Spleen (tissue), 11 donors: ENCODE results near the gene RABGAP1. TPM values are rescaled to one million over a fixed set of nuclear protein-coding genes. Genes with fewer than 3 reads are reported as not detected.

Experiments used
- DNase-seq: peaks from one replicate; pipeline ENCODE4 v3.0.0-alpha.2; 2020
- H3K27ac ChIP-seq, 8 donors: fragments of 200-600 bp; sonication (generic) in 7 of 8; 1 replicate in 4 of 8; 2 replicates in 4 of 8; pipeline versions ENCODE4 v1.5.0 to v1.8.0; 2016 to 2021; ENCODE audit warnings: inconsistent platforms in 4 of 8, mild to moderate bottlenecking in 4 of 8, moderate library complexity in 1 of 8
- H3K27me3 ChIP-seq, 7 donors: fragments of 200-600 bp; sonication (generic) in 6 of 7; replicated peaks in 1 of 7; 1 replicate in 4 of 7; 2 replicates in 3 of 7; pipeline versions ENCODE4 v1.5.0 to v1.8.0; 2016 to 2021; ENCODE audit warnings: inconsistent platforms in 3 of 7, mild to moderate bottlenecking in 1 of 7
- H3K36me3 ChIP-seq, 6 donors: fragments of 200-600 bp; sonication (generic) in 5 of 6; 1 replicate in 4 of 6; 2 replicates in 2 of 6; pipeline versions ENCODE4 v1.5.0 to v1.8.0; 2016 to 2021; ENCODE audit warnings: inconsistent platforms in 2 of 6
- H3K4me1 ChIP-seq, 6 donors: fragments of 200-600 bp; sonication (generic) in 5 of 6; 1 replicate in 3 of 6; 2 replicates in 3 of 6; pipeline versions ENCODE4 v1.5.0 to v1.8.0; 2016 to 2021; ENCODE audit warnings: inconsistent platforms in 3 of 6
- H3K4me3 ChIP-seq, 8 donors: fragments of 200-600 bp; sonication (generic) in 7 of 8; 1 replicate in 4 of 8; 2 replicates in 4 of 8; pipeline versions ENCODE4 v1.5.0 to v1.8.0; 2016 to 2021; ENCODE audit warnings: inconsistent platforms in 4 of 8, mild to moderate bottlenecking in 4 of 8, moderate library complexity in 2 of 8
- H3K9me3 ChIP-seq, 8 donors: fragments of 200-600 bp; sonication (generic) in 7 of 8; 1 replicate in 4 of 8; 2 replicates in 4 of 8; pipeline versions ENCODE4 v1.5.0 to v1.8.0; 2016 to 2021; ENCODE audit warnings: inconsistent platforms in 4 of 8
- POLR2A ChIP-seq, 3 donors: fragments of 450-650 bp; IDR thresholded peaks; one replicate each; pipeline ENCODE4 v1.5.1; 2017; ENCODE audit warnings: antibody characterized with exemption in 3 of 3, mild to moderate bottlenecking in 1 of 3
- POLR2AphosphoS5 ChIP-seq, 3 donors: sonication (generic); formaldehyde crosslinking; IDR thresholded peaks; one replicate each; pipeline ENCODE4 v1.5.1; 2017; ENCODE audit warnings: antibody characterized with exemption in 3 of 3
- WGBS, 5 donors: extraction: QIAGEN DNeasy Blood & Tissue Kit in 3 of 5; methylation state at CpG; one replicate each; pipeline versions ENCODE4 v1.1.5 to v1.1.7; 2013 to 2018; 5-methylcytosine and 5-hydroxymethylcytosine counted together
- intact Hi-C: fragments of 100-400 bp; cut with DNase I; formaldehyde crosslinking; loops from one replicate; pipeline ENCODE4 v1.15.0; 2023; ENCODE audit warnings: low total_unique reads
- polyA plus RNA-seq, 3 donors: library from polyadenylated mRNA; stranded (reverse); fragments of 200-250 nt; gene quantifications; one replicate each; pipeline ENCODE4 v1.2.1, GENCODE V29; 2013
- total RNA-seq, 7 donors: library from RNA; depleted of rRNA in 3 of 7; stranded (reverse); fragments of >200 nt in 3 of 7; fragmentation: NEBNext Ultra II Directional in 4 of 7; extraction: Animal tissue kit (Norgen Biotek cat#: 25700) in 4 of 7; gene quantifications; one replicate each; pipeline versions ENCODE4 v1.1.0 to v1.2.1, GENCODE V29; 2016 to 2021
- TF ChIP-seq, protein P1 (sequence below), 11 experiments: fragments of 200-600 bp in 7 of 11; fragments of 450-650 bp in 4 of 11; sonication (generic) in 4 of 11; IDR thresholded peaks in 8 of 11; conservative IDR thresholded peaks in 3 of 11; 1 replicate in 7 of 11; 2 replicates in 4 of 11; pipeline versions ENCODE4 v1.4.0 to v1.8.0; 2016 to 2021; ENCODE audit warnings: antibody characterized with exemption in 11 of 11, inconsistent platforms in 4 of 11, mild to moderate bottlenecking in 1 of 11
- donor health status: healthy with polysubstance abuse.
- donor health status: DM: no; HTN: no; CAD: no; lungs with moderate emphysema.
- donor health status: DM: no; HTN: no; CAD: no.
- donor health status: Bipolar disorder and iron deficiency.
- donor health status: healthy.
- donor health status: DM: no; HTN: no; CAD: no.
- donor health status: DM: yes; HTN: yes; CAD: no.

RABGAP1 gene
- total and polyA plus RNA-seq, 10 donors, result 7.4 to 65.7 (median 48.6) TPM

DNA sequence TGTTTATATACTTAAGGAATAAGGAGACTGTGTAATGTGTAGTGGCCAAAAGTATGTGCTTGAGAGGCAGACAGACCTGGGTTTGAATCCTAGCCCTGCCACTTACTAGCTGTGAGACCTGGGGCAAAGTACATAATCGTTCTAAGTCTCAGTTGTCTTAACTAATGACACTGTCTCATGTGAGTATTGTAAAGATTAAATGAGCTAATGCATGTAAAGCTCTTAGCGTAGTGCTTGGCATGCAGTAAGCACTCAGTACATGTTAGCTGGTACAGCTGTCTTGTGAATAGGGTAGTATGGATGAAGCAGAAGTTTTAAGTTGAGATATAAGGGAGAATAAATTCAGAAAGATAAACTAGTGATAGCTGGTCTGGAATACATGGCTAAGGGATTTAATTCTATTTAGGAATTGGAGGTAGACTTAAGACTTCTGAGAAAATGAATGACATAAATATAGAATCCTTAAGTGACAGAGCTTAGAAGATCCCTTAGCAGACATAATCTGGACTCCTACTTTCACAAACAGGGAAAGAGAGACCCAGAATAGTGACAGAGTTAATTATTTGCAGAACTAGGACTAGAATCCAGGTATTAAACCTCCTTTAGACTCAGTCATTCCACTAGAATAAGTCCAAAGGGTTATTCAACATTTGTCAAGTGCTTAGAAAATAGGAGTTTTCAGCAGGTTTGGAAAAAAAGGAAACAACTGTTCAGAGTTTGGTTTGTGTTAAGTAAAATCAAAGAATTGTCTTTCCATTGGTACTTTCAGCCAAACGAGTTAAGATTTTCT, 105.8 kb downstream of the RABGAP1 start:
- 71 to 77% (median 73%) methylated on average over 3 of the region's 3 CpGs for WGBS, 5 donors
- intact Hi-C loops, result no loop called here

DNA sequence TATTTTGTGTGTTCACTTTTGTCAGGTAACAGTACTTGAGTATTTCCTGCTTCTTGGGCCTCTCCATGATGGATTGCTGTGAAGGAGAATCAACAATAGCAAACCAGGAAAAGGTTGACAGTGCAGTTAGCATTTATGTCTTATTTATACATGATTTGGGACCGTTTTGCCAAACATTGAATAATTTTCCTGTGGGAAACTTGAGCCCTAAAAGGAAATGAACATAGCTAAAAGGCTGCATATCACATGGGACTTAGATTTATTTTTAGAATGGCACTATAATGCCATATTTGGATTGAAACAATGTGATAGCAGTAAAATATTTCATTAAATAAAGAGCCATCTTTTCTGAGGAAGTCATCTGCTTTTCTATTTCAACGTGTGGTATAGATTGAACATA, 107.9 kb downstream of the RABGAP1 start:
- Histone ChIP-seq H3K27me3 (no peaks in the 10 kb centered on the region), H3K36me3 (peaks cover 0 to 15% (median 0%) of the 10 kb centered on the region in 6 donors), H3K4me3 (no peak overlapping the region), H3K9me3 (no peaks in the 10 kb centered on the region), H3K27ac (peak overlapping the region in 7 of 8 donors; percentile 3 to 52 (median 29)), H3K4me1 (peaks cover 0 to 38% (median 13%) of the 10 kb centered on the region in 6 donors)
- 7 to 24% (median 18%) methylated on average over 2 of the region's 2 CpGs for WGBS, 5 donors
- DNase-seq, result no peak
- intact Hi-C loops, result no loop called here
- TF ChIP-seq POLR2A (IDR thresholded peaks at IDR 0.05) (no peak), POLR2AphosphoS5 (IDR thresholded peaks at IDR 0.05) (no peak)
- TF ChIP-seq, protein P1, sequence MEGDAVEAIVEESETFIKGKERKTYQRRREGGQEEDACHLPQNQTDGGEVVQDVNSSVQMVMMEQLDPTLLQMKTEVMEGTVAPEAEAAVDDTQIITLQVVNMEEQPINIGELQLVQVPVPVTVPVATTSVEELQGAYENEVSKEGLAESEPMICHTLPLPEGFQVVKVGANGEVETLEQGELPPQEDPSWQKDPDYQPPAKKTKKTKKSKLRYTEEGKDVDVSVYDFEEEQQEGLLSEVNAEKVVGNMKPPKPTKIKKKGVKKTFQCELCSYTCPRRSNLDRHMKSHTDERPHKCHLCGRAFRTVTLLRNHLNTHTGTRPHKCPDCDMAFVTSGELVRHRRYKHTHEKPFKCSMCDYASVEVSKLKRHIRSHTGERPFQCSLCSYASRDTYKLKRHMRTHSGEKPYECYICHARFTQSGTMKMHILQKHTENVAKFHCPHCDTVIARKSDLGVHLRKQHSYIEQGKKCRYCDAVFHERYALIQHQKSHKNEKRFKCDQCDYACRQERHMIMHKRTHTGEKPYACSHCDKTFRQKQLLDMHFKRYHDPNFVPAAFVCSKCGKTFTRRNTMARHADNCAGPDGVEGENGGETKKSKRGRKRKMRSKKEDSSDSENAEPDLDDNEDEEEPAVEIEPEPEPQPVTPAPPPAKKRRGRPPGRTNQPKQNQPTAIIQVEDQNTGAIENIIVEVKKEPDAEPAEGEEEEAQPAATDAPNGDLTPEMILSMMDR (IDR thresholded peaks at IDR 0.05 in 8 of 11, conservative IDR thresholded peaks at IDR 0.05 in 3 of 11), result no peak

More for the DNA sequence above, 105.8 kb downstream of the RABGAP1 start:
- TF ChIP-seq, protein P1 (IDR thresholded peaks at IDR 0.05 in 8 of 11, conservative IDR thresholded peaks at IDR 0.05 in 3 of 11), result no peak
- no peak for TF ChIP-seq POLR2A (IDR thresholded peaks at IDR 0.05)
- TF ChIP-seq POLR2AphosphoS5 (IDR thresholded peaks at IDR 0.05), result no peak
- peaks cover 0 to 27% (median 9%) of the 10 kb centered on the region in 6 donors for H3K4me1 ChIP-seq
- H3K9me3 ChIP-seq, result peaks cover 0 to 7% (median 0%) of the 10 kb centered on the region in 8 donors
- no peaks in the 10 kb centered on the region for H3K27me3 ChIP-seq
- DNase-seq, result no peak
- H3K4me3 ChIP-seq, result no peak overlapping the region
- peak overlapping the region in 3 of 8 donors; percentile 1 to 19 (median 12) for H3K27ac ChIP-seq
- H3K36me3 ChIP-seq, result peaks cover 0 to 29% (median 0%) of the 10 kb centered on the region in 6 donors

DNA sequence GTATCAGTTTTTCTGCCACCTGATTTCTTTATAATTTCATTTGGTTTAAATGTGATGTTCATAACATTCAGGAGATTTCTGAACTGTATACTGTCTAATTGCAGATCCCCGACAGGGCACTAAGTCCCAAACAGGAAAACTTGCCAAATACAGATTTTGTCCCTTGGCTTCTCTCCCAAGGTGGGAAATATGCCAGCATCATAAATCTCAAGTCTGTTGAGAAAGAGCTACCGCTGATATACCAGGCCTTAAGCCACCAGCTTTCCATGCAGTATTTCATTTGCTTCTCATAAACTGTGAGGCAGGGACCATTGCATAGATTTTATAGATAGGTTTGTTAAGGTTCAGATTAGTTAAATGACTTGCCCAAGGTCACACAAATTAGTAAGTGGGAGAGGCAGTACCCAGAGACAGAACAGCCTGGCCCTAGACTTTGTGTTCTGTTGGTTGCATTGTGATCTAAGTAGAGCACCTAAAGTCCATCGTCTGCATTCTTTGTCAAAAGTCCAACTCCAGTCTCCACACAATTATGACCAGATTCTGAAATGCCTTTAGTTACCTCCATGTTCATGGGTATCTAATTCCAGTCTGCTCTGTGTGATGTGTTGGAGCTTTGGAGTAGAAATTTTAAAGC, 108.9 kb downstream of the RABGAP1 start:
- H3K36me3 ChIP-seq, result peaks cover 0 to 13% (median under 1%) of the 10 kb centered on the region in 6 donors
- 36 to 46% (median 39%) methylated on average over 3 of the region's 3 CpGs for WGBS, 5 donors
- intact Hi-C loops, result no loop called here
- H3K4me1 ChIP-seq, result peaks cover 0 to 38% (median 18%) of the 10 kb centered on the region in 6 donors
- TF ChIP-seq POLR2A (IDR thresholded peaks at IDR 0.05) (no peak), POLR2AphosphoS5 (IDR thresholded peaks at IDR 0.05) (no peak)
- TF ChIP-seq, protein P1 (IDR thresholded peaks at IDR 0.05 in 8 of 11, conservative IDR thresholded peaks at IDR 0.05 in 3 of 11), result no peak
- H3K27ac ChIP-seq, result peak overlapping the region in 6 of 8 donors; percentile 3 to 52 (median 34)
- H3K27me3 ChIP-seq, result no peaks in the 10 kb centered on the region
- no peak overlapping the region for H3K4me3 ChIP-seq
- no peaks in the 10 kb centered on the region for H3K9me3 ChIP-seq
- DNase-seq, result no peak

DNA sequence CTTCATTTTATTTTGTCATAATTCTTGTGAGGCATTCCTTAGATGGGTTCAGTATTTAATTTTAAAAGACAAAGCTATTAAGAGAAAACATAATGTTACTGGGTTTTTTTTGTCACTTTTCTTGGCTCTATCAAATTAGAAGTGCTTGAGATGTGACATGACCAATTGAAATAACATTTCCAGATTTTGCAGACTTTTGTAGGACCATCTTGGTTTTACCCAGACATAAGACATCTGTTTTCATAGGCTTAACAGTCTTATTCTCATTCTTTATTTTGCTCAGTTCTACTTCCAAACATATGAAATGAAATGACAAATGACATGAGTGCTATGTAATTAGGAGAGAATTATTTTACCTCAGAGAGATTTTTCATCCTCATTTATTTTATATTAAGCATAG, 112.2 kb downstream of the RABGAP1 start:
- H3K4me3 ChIP-seq, result no peak overlapping the region
- H3K36me3 ChIP-seq, result peaks cover 0 to 29% (median 4%) of the 10 kb centered on the region in 6 donors
- H3K27ac ChIP-seq, result peak overlapping the region in 4 of 8 donors; percentile 2 to 44 (median 14)

More for the DNA sequence above, 112.2 kb downstream of the RABGAP1 start:
- DNase-seq, result no peak
- intact Hi-C loops, result no loop called here
- no peaks in the 10 kb centered on the region for H3K9me3 ChIP-seq
- no peaks in the 10 kb centered on the region for H3K27me3 ChIP-seq
- H3K4me1 ChIP-seq, result peaks cover 0 to 42% (median 19%) of the 10 kb centered on the region in 6 donors
- TF ChIP-seq POLR2A (IDR thresholded peaks at IDR 0.05) (no peak), POLR2AphosphoS5 (IDR thresholded peaks at IDR 0.05) (no peak)
- TF ChIP-seq, protein P1 (IDR thresholded peaks at IDR 0.05 in 8 of 11, conservative IDR thresholded peaks at IDR 0.05 in 3 of 11), result no peak
